Duodenal mucosa (tissue), 2 donors: Measurements from ENCODE around the gene NRP1.

Experiments
- H3K27ac ChIP-seq: one replicate; pipeline ENCODE4 v1.7.0; 2013; ENCODE audit warnings: low read depth, low read length
- H3K27me3 ChIP-seq, 2 donors: one replicate each; pipeline ENCODE4 v1.7.0; 2013; ENCODE audit warnings: low read length in 2 of 2, control low read depth in 1 of 2; ENCODE audit not compliant: insufficient read depth in 2 of 2, control insufficient read depth in 1 of 2
- H3K36me3 ChIP-seq, 2 donors: one replicate each; pipeline ENCODE4 v1.7.0; 2013; ENCODE audit warnings: low read length in 2 of 2, control low read depth in 1 of 2; ENCODE audit not compliant: insufficient read depth in 2 of 2, control insufficient read depth in 1 of 2
- H3K4me1 ChIP-seq, 2 donors: one replicate each; pipeline ENCODE4 v1.7.0; 2013; ENCODE audit warnings: low read length in 2 of 2, control low read depth in 1 of 2; ENCODE audit not compliant: insufficient read depth in 2 of 2, control insufficient read depth in 1 of 2
- H3K4me3 ChIP-seq, 2 donors: one replicate each; pipeline ENCODE4 v1.7.0; 2013; ENCODE audit warnings: low read length in 2 of 2, low read depth in 1 of 2
- H3K9ac ChIP-seq, 2 donors: one replicate each; pipeline ENCODE4 v1.7.0; 2013; ENCODE audit warnings: low read length in 2 of 2, low read depth in 1 of 2
- H3K9me3 ChIP-seq, 2 donors: one replicate each; pipeline ENCODE4 v1.7.0; 2013; ENCODE audit warnings: low read length in 2 of 2, control low read depth in 1 of 2; ENCODE audit not compliant: control insufficient read depth in 1 of 2

NRP1 gene

GRCh38 chr10:33157103-33157502 is 177.4 kb downstream of the NRP1 start:
- Histone ChIP-seq H3K4me3 (no peak overlapping the region), H3K27me3 (no peaks in the 10 kb centered on the region), H3K9ac (no peak overlapping the region), H3K36me3 (no peaks in the 10 kb centered on the region), H3K9me3 (no peaks in the 10 kb centered on the region), H3K27ac (no peak overlapping the region), H3K4me1 (peaks cover 4 to 5% of the 10 kb centered on the region in 2 donors)

- no peak overlapping the region for H3K27ac ChIP-seq
- H3K36me3 ChIP-seq = no peaks in the 10 kb centered on the region
- no peak overlapping the region for H3K4me3 ChIP-seq
- H3K4me1 ChIP-seq = peaks cover 4 to 5% of the 10 kb centered on the region in 2 donors
- H3K9ac ChIP-seq = no peak overlapping the region
- H3K27me3 ChIP-seq = no peaks in the 10 kb centered on the region
- H3K9me3 ChIP-seq = no peaks in the 10 kb centered on the region
Observed at GRCh38 chr10:33155720-33156638, 178.5 kb downstream of the NRP1 start.

- Histone ChIP-seq H3K9ac (no peak overlapping the region), H3K9me3 (no peaks in the 10 kb centered on the region), H3K27ac (no peak overlapping the region), H3K4me1 (peaks cover 4 to 5% of the 10 kb centered on the region in 2 donors), H3K36me3 (no peaks in the 10 kb centered on the region), H3K27me3 (no peaks in the 10 kb centered on the region), H3K4me3 (no peak overlapping the region)
Observed at GRCh38 chr10:33154590-33154989, 179.9 kb downstream of the NRP1 start.

- Histone ChIP-seq H3K27me3 (no peaks in the 10 kb centered on the region), H3K27ac (no peak overlapping the region), H3K36me3 (no peaks in the 10 kb centered on the region), H3K4me1 (peaks cover 4 to 5% of the 10 kb centered on the region in 2 donors), H3K9me3 (no peaks in the 10 kb centered on the region), H3K4me3 (no peak overlapping the region), H3K9ac (no peak overlapping the region)
Observed at GRCh38 chr10:33153968-33154327, 180.5 kb downstream of the NRP1 start.

GRCh38 chr10:33153251-33153967 is 181.1 kb downstream of the NRP1 start:
- Histone ChIP-seq H3K9ac (no peak overlapping the region), H3K36me3 (no peaks in the 10 kb centered on the region), H3K27ac (no peak overlapping the region), H3K4me3 (no peak overlapping the region), H3K4me1 (peaks cover 4 to 5% of the 10 kb centered on the region in 2 donors), H3K9me3 (no peaks in the 10 kb centered on the region), H3K27me3 (no peaks in the 10 kb centered on the region)

- Histone ChIP-seq H3K9me3 (no peaks in the 10 kb centered on the region), H3K4me1 (peaks cover 4 to 5% of the 10 kb centered on the region in 2 donors), H3K4me3 (no peak overlapping the region), H3K9ac (no peak overlapping the region), H3K27me3 (no peaks in the 10 kb centered on the region), H3K27ac (no peak overlapping the region), H3K36me3 (no peaks in the 10 kb centered on the region)
Observed at GRCh38 chr10:33152750-33153149, 181.7 kb downstream of the NRP1 start.

GRCh38 chr10:33152146-33152545 is 182.3 kb downstream of the NRP1 start:
- H3K9me3 ChIP-seq = no peaks in the 10 kb centered on the region
- H3K4me1 ChIP-seq = peaks cover 4 to 5% of the 10 kb centered on the region in 2 donors
- H3K4me3 ChIP-seq = no peak overlapping the region
- no peaks in the 10 kb centered on the region for H3K27me3 ChIP-seq
- no peak overlapping the region for H3K9ac ChIP-seq
- no peaks in the 10 kb centered on the region for H3K36me3 ChIP-seq
- H3K27ac ChIP-seq = no peak overlapping the region

GRCh38 chr10:33151344-33151864 is 183.1 kb downstream of the NRP1 start:
- peaks cover 4 to 5% of the 10 kb centered on the region in 2 donors for H3K4me1 ChIP-seq
- H3K4me3 ChIP-seq = no peak overlapping the region
- H3K27ac ChIP-seq = no peak overlapping the region
- no peak overlapping the region for H3K9ac ChIP-seq
- no peaks in the 10 kb centered on the region for H3K27me3 ChIP-seq
- no peaks in the 10 kb centered on the region for H3K9me3 ChIP-seq
- no peaks in the 10 kb centered on the region for H3K36me3 ChIP-seq

GRCh38 chr10:33150889-33151288 is 183.6 kb downstream of the NRP1 start:
- H3K27me3 ChIP-seq = no peaks in the 10 kb centered on the region
- H3K27ac ChIP-seq = no peak overlapping the region
- no peak overlapping the region for H3K9ac ChIP-seq
- H3K4me1 ChIP-seq = peaks cover under 1% of the 10 kb centered on the region in 2 donors
- no peaks in the 10 kb centered on the region for H3K36me3 ChIP-seq
- H3K4me3 ChIP-seq = no peak overlapping the region
- no peaks in the 10 kb centered on the region for H3K9me3 ChIP-seq

GRCh38 chr10:33150146-33150545 is 184.3 kb downstream of the NRP1 start:
- Histone ChIP-seq H3K27me3 (no peaks in the 10 kb centered on the region), H3K4me3 (no peak overlapping the region), H3K4me1 (no peaks in the 10 kb centered on the region), H3K9me3 (no peaks in the 10 kb centered on the region), H3K36me3 (no peaks in the 10 kb centered on the region), H3K9ac (no peak overlapping the region), H3K27ac (no peak overlapping the region)
